CD4-positive, alpha-beta T cell treated with Interleukin-4 for 4 hours (primary cell): ENCODE data around the gene RRAS.
A peak's percentile ranks its signal among the peaks of the same experiment; 100 is the strongest.

ENCODE experiments used
- DNase-seq: peaks from one replicate; pipeline ENCODE4 v3.0.0-alpha.2; 2020

Gene RRAS

GRCh38 chr19:49593233-49594113 is 46.5 kb downstream of the RRAS start:
- DNase-seq = peak; percentile 92

- DNase-seq = no peak
Measured at GRCh38 chr19:49592486-49593232, 47.3 kb downstream of the RRAS start.

- DNase-seq = no peak
Measured at GRCh38 chr19:49591731-49592485, 48.0 kb downstream of the RRAS start.

GRCh38 chr19:49590971-49591730 is 48.8 kb downstream of the RRAS start, which contains the start of gene PRR12:
Gene PRR12, plus strand, starts transcription at chr19:49591182. Its CDS starts 473 bp downstream, at chr19:49591655.
- DNase-seq = peak; percentile 82

- peak; percentile 97 for DNase-seq
Measured at GRCh38 chr19:49590071-49590970, 49.6 kb downstream of the RRAS start.

GRCh38 chr19:49589502-49589905 is 50.4 kb downstream of the RRAS start:
- DNase-seq = no peak

GRCh38 chr19:49588365-49589122 is 51.4 kb downstream of the RRAS start:
- no peak for DNase-seq

GRCh38 chr19:49587227-49587626 is 52.7 kb downstream of the RRAS start:
- DNase-seq = no peak
